HL-60 (cell line): ENCODE results near the gene SNAI3.
A peak's percentile ranks its signal among the peaks of the same experiment; 100 is the strongest.

Source experiments
- DNase-seq, 2 experiments: peaks; one replicate each; pipeline ENCODE4 v3.0.0-alpha.2; 2010 to 2020; ENCODE audit warnings: low read depth in 1 of 2, low spot score in 1 of 2
- H3K27ac ChIP-seq: fragments of 250-450 bp; sonication (Bioruptor Pico); replicated peaks from 2 replicates; pipeline ENCODE4 v1.5.1; 2020; ENCODE audit warnings: mild to moderate bottlenecking, moderate library complexity
- H3K27me3 ChIP-seq: fragments of 250-450 bp; sonication (Bioruptor Pico); 2 replicates; pipeline ENCODE4 v1.5.1; 2021; ENCODE audit warnings: mild to moderate bottlenecking, moderate library complexity; ENCODE audit not compliant: insufficient read depth, poor library complexity, severe bottlenecking
- H3K4me3 ChIP-seq: replicated peaks from 2 replicates; pipeline ENCODE4 v1.5.1; 2011; ENCODE audit warnings: mild to moderate bottlenecking, control low read depth, low read length; ENCODE audit not compliant: insufficient read depth
- GABPA ChIP-seq: IDR thresholded peaks from 2 replicates; pipeline ENCODE4 v1.6.1; 2012; ENCODE audit warnings: low read depth
- POLR2AphosphoS5 ChIP-seq: IDR thresholded peaks from 2 replicates; pipeline ENCODE4 v1.6.1; 2012; ENCODE audit warnings: low read depth
- SPI1 ChIP-seq: IDR thresholded peaks from 2 replicates; pipeline ENCODE4 v1.6.1; 2012; ENCODE audit warnings: low read depth, mild to moderate bottlenecking, borderline replicate concordance
- long read RNA-seq: library from polyadenylated mRNA; unstranded; transcript quantifications from one replicate; pipeline ENCODE4 v2.0.0, GENCODE V29; 2020
- TF ChIP-seq, protein P1 (sequence below): IDR thresholded peaks from 2 replicates; pipeline ENCODE4 v1.6.1; 2012; ENCODE audit warnings: low read depth; ENCODE audit not compliant: insufficient replicate concordance
- TF ChIP-seq, protein P2 (sequence below): IDR thresholded peaks from one replicate; pipeline ENCODE4 v1.5.1; 2011; ENCODE audit warnings: low read length, control low read depth, inconsistent platforms; ENCODE audit not compliant: insufficient read depth

The SNAI3 gene
- long read RNA-seq, transcript SNAI3-201 (3 exons, 1,732 nt) = major isoform, 22 of 22 reads
- long read RNA-seq, partial matches to known transcripts = 0 of 22 reads
- long read RNA-seq, other reads (novel, unspliced or antisense) = 0 of 22 reads

DNA sequence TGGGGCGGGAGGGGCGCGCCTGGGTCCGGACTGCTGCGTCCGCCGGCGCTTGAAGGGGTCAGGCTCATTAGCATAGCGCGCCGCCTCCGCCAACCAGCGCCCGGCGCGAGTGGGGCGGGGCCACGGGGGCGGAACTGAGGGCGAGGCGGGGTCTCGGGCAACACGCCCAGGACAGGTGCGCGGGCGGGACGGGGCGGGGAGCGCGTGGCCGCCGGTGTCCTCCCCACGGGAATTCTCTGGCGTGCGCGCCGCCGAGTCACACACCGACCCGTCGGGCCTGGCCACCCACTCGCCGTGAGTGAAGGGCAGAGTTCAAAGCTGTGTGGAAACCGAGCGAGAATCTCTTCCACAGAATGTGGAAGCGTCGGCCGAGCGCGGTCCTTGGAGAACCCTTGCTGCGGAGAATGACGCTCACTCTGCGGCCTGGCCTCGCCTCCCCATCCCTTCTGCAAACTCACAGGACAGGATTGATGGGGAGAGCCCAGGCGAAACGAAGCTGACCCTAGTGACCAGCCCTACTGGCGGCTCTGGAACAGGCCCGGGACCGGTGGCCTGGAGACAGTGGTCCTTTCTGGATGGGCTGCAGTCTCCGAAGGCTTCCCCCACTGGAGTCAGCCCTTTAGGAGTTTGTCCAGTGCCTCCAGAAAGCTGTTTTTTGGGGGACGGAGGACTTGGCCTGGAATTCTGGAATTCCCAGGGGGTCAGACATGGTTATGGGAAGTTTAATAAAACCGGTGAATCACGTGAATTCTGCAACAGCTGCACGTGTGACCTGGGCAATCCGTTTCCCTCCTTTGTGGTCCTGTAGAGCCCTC is at the start of gene SNAI3:
Gene SNAI3, minus strand, starts transcription at position 69 of the 815 bp plus-strand sequence. CDS start 101 bp downstream, outside the sequence.
- peak; percentile 66 to 70 for DNase-seq
- TF ChIP-seq, protein P1, sequence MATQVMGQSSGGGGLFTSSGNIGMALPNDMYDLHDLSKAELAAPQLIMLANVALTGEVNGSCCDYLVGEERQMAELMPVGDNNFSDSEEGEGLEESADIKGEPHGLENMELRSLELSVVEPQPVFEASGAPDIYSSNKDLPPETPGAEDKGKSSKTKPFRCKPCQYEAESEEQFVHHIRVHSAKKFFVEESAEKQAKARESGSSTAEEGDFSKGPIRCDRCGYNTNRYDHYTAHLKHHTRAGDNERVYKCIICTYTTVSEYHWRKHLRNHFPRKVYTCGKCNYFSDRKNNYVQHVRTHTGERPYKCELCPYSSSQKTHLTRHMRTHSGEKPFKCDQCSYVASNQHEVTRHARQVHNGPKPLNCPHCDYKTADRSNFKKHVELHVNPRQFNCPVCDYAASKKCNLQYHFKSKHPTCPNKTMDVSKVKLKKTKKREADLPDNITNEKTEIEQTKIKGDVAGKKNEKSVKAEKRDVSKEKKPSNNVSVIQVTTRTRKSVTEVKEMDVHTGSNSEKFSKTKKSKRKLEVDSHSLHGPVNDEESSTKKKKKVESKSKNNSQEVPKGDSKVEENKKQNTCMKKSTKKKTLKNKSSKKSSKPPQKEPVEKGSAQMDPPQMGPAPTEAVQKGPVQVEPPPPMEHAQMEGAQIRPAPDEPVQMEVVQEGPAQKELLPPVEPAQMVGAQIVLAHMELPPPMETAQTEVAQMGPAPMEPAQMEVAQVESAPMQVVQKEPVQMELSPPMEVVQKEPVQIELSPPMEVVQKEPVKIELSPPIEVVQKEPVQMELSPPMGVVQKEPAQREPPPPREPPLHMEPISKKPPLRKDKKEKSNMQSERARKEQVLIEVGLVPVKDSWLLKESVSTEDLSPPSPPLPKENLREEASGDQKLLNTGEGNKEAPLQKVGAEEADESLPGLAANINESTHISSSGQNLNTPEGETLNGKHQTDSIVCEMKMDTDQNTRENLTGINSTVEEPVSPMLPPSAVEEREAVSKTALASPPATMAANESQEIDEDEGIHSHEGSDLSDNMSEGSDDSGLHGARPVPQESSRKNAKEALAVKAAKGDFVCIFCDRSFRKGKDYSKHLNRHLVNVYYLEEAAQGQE = no peak
- TF ChIP-seq, protein P2, sequence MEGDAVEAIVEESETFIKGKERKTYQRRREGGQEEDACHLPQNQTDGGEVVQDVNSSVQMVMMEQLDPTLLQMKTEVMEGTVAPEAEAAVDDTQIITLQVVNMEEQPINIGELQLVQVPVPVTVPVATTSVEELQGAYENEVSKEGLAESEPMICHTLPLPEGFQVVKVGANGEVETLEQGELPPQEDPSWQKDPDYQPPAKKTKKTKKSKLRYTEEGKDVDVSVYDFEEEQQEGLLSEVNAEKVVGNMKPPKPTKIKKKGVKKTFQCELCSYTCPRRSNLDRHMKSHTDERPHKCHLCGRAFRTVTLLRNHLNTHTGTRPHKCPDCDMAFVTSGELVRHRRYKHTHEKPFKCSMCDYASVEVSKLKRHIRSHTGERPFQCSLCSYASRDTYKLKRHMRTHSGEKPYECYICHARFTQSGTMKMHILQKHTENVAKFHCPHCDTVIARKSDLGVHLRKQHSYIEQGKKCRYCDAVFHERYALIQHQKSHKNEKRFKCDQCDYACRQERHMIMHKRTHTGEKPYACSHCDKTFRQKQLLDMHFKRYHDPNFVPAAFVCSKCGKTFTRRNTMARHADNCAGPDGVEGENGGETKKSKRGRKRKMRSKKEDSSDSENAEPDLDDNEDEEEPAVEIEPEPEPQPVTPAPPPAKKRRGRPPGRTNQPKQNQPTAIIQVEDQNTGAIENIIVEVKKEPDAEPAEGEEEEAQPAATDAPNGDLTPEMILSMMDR = no peak
- TF ChIP-seq SPI1 = no peak
- TF ChIP-seq POLR2AphosphoS5 = no peak
- no peak for TF ChIP-seq GABPA
- Histone ChIP-seq H3K27me3 (no peaks in the 10 kb centered on the region), H3K27ac (peak within 1 kb of the TSS; percentile 49), H3K4me3 (peak within 1 kb of the TSS; percentile 64)

DNA sequence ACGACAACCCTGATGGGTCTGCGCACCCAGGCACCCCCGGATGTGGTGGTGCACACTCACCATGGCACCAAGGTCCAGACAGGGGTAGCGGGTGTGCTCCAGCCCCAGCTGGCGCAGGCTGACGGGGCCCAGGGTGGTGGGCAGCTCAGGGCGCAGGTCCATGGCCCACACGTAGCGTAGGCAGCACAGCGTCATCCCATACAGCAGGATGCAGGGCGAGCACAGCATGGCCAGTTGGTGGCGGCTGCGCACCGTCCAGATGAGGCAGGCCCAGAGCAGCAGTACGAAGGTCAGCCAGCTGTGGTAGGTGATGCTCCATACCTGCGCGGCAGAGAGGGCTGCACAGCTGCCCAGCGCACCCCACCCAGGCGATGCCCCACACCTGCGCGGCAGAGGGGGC is 49.8 kb upstream of the SNAI3 start:
- H3K27ac ChIP-seq = no peak overlapping the region
- H3K27me3 ChIP-seq = no peaks in the 10 kb centered on the region
- DNase-seq = no peak
- no peak for TF ChIP-seq SPI1
- TF ChIP-seq, protein P2 = no peak
- TF ChIP-seq GABPA = no peak
- TF ChIP-seq POLR2AphosphoS5 = no peak
- TF ChIP-seq, protein P1 = no peak
- H3K4me3 ChIP-seq = no peak overlapping the region

DNA sequence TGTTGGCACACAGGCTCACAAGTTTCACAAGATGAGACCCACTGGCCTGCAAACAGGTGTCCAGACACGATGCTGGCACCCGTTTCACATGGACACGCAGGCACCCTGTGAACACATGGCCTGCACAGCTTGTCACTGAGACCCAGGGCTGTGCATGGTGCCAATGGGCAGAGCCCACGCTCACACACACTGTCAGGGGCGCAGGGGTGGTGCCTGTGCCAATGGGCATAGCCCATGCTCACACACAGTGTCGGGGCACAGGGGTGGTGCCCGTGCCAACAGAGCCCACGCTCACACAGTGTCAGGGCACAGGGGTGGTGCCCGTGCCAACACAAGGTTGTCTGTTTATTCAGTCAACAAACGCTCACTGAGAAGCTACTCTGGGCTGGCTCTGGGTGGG is 49.3 kb upstream of the SNAI3 start:
- H3K4me3 ChIP-seq = no peak overlapping the region
- no peaks in the 10 kb centered on the region for H3K27me3 ChIP-seq
- no peak for DNase-seq
- no peak overlapping the region for H3K27ac ChIP-seq
- TF ChIP-seq POLR2AphosphoS5 = no peak

DNA sequence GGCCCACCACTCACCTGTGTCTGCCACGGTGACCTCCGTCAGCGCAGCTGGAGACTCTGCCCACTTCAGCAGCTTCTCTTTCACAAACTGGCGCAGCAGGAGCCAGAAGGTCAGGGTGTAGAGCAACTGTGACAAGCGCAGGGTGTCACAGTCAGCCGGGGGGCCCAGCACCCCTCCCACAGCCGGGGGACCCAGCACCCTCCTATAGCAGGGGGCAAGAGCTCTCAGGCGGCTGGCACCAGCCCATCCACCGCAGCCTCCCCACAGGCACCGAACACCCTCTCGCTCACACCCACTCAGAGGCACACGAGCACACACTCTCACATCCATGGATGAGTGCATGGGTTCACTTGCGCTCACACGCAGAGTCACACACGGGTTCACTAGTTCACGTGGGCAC is 48.8 kb upstream of the SNAI3 start:
- H3K27me3 ChIP-seq = no peaks in the 10 kb centered on the region
- DNase-seq = no peak
- TF ChIP-seq POLR2AphosphoS5 (no peak), GABPA (no peak), SPI1 (no peak)
- TF ChIP-seq, protein P1 = no peak
- TF ChIP-seq, protein P2 = no peak
- no peak overlapping the region for H3K4me3 ChIP-seq
- no peak overlapping the region for H3K27ac ChIP-seq
